Activated gamma-delta T cell treated with anti-CD3 and anti-CD28 coated beads, Interleukin-2, amount 50 U/mL, for 16 hours (primary cell): ENCODE results near the gene DNAJC15.

Experiments
- DNase-seq: peaks from one replicate; pipeline ENCODE4 v3.0.0-alpha.2; 2020; ENCODE audit warnings: low read depth

DNAJC15 gene

DNA sequence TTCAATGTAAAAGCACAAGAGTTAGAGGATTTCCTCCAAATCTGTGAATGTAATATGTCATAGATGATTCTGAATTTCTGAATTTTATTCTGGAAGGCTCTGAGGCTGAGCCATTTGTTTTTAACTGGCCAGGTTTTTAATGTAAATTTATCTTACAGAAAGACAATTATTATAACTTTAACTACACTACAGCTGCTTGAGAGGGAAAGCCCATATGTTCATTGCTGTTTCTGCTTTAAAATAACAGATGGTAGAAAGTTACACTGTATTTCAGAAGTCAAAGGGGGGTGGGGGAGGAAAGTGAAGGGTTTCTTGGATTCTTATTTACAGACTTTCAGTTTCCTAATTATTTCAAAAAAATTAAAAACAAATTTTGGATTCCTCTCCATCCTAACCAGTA, 62.8 kb downstream of the DNAJC15 start:
- DNase-seq, result no peak

DNA sequence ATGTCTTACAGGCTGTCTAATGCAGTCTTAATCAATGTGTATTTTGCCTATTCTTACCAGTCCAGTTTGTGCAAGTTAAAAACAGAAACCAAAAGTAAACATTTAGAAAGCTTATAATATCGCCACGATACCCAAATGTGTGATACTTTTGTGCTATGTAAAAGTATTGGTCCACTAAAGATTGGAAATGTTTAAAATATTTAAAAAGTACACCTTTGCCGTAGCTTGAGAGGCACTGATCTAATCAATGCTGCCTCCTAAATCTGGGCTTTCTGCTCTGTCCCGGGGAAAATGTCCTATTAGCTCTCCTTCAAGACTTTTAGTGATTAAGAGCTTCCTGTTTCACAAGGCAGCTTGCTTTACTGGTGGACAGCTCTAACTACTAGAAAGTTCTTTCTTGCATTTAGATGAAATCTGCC, 64.7 kb downstream of the DNAJC15 start:
- no peak for DNase-seq

DNA sequence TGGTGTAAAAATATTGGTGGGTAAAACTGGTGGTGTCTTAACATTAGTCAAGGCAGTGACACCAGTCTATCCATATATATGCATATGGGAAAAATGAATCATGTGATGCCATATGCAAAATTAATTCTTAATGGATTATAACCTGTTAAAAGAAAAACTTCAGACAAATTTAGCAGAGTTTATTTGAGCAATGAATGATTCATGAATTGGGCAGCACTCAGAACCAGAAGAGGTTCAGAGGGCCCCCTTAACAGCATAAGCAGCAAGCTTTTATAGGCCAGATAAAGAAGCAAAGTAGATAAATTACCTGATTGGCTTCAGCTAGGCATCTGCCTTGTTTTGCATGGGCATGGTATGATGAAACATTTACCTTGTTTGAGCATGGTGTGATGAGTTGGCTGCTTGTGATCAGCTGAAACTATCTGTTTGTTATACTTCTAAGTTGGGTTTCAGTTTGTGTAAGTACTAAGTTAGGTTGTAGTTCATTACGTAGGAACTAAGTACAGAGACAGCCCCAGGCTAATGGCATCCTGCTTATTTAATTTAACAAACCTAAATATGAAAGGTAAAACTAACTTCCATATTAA, 66.6 kb downstream of the DNAJC15 start:
- no peak for DNase-seq

DNA sequence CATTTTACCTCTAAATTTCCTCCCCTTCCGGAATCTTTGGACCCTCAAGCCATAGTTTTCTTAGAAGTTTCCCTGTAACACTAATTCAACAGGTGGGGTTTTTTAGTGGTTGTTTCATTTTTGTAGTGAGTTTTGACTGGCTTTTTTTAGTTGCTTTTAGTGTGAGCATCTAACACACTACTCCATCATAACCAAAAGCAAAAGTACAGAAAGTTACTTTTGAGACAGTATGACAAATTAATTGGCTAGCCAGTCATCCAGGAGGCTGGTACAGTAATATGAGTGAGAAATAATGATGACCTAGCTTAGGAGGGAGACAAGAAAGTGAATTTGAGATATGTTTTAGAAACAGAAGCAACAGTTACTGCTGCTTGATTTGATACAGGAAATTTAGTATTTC, 71.5 kb downstream of the DNAJC15 start:
- no peak for DNase-seq

DNA sequence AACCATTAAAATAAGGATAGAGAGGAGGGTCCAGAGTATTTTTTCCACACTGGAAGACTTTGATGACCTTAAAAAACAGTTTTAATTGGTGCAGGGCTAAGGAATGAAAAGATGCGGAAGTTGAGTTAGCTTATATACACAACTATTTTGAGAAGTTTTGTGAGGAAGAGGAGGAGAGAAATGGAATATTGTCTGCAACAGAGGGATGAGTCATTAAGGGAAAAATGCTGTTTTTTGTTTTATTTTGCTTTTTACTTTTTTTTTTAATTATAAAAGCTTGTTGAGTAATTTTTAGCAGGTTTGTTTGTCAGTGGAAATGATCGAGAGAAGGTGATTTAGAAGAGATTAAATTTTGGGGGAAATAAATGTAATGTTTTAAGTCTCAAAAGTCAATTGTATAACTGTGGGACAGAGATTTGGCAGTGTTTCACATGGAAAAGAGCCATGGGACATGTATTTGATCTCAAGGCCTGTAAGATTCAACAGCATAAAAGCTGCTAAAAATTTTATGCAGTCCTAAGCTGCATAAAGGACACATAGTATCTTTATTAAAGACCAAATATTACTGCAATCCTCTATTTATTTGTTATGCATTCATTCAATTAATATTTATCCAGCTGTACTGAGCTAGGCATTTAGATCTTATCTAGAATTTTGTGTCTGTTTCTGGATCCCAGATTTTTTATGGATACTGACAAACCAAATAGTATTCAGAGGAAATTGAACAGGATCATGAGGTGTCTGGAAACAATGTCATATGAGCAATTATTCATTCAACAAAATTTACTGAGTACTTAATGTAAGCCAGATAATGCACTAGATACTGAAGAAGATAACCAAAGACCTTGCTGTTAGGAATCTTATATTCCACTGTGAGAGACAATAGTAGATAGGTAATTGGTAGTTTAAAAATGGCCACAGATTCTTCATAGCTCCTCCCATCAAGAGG, 72.7 kb downstream of the DNAJC15 start:
- DNase-seq, result no peak

DNA sequence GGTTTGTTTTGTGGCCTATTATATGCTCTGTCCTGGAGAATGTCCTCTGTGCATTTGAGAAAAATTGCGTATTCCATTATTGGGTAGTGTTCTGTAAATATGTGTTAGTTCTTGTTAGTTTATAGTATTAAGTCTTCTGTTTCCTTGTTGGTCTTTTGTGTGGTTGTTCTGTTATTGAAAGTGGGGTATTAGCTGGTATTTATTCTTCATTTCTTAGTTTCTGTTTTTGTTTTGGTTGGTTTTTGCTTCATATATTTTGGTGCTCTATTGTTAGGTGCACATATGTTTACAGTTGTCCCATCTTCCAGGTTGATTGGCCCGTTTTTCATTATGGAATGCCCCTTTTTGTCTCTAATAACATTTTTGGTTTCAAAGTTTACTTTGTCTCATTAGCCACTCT, 77.3 kb downstream of the DNAJC15 start:
- DNase-seq, result no peak

DNA sequence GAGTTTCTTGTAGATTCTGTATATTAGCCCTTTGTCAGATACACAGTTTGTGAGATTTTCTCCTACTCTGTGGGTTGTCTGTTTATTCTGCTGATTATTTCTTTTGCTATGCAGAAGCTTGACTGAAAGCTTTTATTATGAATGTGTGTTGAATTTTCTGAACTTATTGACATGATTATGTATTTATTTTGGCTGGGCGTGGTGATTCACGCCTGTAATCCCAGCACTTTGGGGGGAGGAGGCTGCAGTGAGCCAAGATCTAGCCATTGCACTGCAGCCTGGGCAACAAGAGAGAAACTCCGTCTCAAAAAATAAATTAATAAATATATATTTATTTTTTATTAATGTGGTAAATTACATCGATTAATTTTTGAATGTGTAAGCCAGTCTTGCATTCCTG, 78.9 kb downstream of the DNAJC15 start:
- DNase-seq, result no peak

DNA sequence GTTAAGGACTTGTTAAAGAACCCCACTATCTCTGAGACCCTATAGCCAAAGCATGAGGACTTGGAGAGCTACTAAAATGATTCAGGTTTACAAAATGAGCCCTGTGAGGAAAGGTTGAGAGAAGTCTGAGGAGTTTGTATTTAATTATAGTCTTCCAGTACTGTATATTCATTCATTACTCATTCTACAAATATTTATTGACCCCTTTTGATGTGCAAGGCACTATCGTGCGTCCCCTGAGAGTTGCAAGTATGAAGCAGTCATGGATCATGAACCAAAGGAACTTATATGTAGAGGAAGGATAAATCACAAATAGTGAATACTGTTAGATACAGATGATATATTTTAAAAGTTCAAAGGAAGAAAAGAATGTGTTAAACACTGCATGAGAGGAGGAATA, 84.4 kb downstream of the DNAJC15 start:
- DNase-seq, result no peak

DNA sequence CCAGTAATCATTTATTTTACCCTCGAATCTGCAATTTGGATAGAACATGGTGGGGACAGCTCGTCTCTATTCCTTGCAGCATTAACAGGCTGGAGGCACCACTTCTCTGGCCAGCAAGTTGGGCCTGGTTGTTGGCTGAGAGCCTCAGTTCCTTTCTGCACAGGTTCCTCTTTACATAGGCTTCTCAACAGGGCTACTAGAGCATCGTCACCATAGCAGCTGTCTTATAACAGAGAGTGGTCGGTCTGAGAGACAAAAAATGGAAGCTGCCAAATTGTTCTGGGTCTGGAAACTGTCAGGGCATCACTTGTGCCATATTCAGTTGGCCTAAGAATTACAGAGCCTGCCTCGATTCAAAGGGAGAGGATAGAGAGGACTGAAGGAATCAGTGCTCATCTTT, 86.7 kb downstream of the DNAJC15 start:
- DNase-seq, result no peak

DNA sequence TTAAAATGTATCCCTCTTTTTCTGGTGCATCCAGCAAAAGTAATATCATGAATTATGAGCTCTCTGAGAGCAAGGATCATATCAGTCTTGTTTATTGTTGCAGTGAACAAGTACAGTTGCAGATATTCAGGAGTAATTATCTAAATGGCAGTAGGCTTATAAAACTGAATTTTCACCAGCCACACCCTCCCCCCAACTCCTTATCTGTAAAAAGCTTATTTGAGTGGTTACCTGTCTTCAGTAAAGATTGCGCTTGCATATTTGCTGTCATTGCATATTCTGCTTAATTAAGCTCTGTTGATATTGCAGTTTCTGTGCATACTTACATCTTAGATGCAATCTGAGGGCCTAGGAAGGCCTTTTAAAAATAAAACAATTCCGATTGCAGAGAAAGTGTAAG, 87.3 kb downstream of the DNAJC15 start:
- no peak for DNase-seq

DNA sequence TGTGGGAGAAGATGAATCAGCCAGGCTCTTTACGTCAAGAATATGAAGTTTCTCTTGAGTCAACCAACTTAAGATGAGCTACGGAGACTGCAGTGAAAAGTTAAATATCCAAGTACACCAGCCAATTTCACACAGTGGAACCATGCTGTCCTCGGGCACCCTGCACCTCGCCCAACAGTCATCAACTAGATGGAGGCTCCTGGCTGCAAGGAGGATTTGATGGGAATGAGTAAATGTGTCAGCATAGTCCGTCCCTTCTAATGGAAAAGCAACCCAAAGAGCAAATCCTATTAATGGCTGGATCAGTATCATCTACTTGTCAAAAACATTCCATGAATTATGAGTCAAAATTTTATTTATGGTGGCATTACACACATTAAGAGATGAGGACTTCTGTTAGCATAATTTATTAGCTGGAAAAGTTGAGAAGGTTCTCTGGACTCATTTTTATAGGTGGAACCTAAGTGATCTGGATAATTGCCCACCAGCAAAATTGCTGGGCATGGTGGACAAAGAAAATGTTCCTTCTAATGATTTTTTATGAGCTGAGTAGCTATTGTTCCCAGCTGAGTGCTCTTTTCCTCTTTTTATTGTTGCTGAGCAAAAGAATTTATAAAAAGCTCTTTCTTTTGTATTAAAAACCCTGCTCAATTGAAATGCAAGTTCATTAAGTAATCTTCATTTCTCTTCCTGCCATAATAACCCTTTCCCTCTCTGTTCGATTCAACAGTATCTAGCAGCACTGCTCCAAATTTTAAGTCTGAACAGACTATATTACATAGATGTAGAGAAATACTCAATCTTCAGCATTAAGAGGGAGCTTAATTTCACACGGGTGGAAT, 88.4 kb downstream of the DNAJC15 start:
- no peak for DNase-seq

DNA sequence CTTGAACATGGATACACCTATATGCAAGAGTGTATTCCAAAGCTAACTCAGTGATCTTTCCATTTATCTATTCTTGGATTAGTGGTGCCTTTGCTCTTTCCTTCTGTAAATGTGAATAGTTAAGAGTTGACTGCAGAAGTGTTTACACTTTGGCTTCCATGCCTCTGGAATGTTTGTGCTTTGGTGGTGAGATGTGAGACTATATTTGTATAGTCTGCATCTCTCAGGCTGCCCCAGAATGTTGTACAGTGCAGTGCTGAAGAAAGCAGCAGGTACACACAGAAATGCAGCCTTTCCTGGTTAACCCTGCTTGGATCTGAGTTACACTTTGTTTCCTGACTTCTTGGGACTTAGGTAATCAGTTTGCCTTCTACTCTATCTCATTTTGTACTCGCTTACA, 90.2 kb downstream of the DNAJC15 start:
- DNase-seq, result no peak

DNA sequence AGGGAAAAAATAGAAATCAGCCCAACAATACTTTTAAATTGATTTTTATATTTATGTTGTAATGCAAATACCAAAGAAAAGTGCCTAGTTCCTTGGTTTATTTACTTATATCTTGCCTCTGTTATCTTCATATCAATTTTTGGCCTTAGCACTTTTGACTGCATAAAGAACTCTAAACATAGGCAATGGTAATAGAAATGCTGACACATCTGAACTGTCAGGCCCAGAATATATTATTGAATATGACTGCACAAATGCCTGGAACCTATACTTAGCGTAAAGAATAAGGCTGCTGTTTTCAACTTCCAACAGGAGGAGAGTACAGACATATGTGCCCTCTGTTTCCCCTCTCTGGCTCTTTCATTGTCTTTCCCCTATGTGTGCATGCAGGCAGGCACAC, 91.1 kb downstream of the DNAJC15 start:
- no peak for DNase-seq

DNA sequence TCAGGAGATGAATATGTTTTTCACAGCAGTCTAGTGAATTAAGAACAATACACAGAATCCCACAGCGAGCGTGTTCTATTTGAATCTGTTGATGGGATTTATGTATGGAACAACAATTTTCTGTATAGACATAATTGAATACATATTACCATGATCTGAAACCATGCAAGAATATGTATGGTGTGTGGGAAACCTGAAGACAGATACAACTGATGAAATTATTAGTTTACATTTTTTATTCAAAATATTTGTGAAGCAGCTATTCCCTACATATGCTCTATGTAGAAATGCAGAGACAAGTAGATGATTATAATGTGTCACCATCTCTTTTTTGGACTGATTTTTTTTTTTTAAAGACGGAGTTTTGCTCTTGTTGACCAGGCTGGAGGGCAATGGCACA, 91.8 kb downstream of the DNAJC15 start:
- no peak for DNase-seq

DNA sequence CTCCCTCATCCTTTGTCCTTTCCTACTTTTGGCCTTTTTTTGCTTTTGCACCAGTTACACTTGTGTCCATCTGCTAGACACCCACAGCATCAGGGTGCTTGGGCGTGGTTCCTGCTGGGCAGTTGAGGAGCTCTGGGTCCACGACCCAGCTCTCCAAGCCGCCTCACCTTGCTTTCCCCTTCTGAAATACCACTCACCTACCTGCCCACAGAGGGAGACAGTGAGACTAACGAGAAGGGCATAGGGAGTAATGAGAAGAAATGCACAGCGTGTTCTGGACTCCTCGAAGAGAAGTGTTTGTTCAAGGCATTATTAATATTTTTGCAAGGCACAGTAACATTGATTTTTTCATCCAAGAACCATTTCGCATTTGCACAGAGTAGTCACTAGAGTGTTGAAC, 92.9 kb downstream of the DNAJC15 start:
- no peak for DNase-seq

DNA sequence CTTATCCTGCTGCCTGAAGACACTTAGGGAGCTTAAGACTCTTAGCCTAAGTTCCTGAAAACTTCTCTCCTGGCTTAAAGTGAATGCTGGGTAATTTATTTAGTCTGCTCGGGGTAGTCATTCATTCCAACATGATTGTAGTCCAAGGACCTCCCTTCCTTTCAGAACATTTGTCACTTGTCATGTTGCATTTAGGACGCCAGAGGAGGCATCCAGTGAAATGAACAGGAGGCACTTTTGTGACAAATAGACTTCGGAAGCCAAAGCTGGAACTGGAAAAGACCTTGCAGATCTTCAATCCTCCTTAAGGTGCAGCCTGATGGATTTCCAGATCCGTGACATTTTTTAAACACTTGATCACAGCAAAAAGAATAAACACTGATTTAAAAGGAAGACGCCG, 95.1 kb downstream of the DNAJC15 start:
- no peak for DNase-seq

DNA sequence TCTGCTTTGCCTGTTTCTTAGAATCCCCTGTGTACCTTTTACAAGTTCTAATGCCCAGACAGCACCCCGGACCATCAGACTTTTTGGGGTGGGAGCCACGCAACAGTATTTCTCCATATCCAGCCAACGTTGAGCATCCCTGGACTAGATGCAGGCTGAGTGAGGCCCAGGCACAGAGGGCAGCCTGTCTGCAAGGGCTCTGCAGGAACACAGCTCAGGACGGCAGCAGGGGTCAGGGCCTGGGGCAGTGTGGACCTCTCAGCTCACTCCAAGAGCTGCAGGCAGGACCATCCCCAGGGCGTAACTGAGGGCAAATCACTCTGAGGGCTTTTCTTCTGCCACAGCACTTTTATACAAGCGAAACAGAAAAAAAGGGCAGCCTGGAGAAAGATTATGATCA, 95.8 kb downstream of the DNAJC15 start:
- no peak for DNase-seq

DNA sequence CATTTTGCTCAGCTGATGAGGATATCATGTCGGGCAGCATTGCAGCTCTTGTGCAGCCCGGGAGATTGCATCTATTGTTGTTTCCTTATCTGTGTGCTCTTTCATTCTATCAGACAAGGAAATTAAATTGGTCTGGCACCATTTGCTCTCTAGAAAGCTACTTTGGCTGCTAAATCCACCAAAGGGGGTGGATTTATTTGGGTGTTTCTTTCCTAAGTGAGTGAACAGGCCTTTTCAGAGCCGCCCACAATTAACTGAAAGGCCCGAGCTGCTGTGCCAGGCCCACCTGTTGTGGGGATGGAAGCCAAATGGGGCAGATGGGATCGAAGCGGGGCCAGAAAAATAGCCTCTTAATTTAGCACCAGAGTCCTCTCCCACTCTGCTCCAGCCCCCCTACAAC, 99.4 kb downstream of the DNAJC15 start:
- DNase-seq, result no peak

DNA sequence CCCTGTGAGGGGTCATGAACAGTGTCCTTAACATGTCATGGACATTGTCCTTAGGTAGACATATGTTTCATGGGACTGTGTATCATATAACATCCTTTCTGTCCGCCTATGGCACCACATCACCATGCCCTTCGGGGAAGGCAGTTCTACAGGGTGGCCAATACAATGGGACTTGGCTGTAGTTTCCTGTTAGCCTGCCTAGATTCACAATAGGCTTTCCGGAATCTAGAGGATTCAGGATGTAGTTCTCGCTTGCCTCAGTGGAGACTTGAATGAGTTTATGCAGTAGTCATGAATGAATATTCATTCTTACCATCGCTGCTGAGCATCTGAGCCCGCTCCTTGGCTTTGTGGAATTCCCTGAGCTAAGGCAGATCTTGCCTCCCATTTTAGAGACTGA, 100.5 kb downstream of the DNAJC15 start:
- DNase-seq, result no peak

DNA sequence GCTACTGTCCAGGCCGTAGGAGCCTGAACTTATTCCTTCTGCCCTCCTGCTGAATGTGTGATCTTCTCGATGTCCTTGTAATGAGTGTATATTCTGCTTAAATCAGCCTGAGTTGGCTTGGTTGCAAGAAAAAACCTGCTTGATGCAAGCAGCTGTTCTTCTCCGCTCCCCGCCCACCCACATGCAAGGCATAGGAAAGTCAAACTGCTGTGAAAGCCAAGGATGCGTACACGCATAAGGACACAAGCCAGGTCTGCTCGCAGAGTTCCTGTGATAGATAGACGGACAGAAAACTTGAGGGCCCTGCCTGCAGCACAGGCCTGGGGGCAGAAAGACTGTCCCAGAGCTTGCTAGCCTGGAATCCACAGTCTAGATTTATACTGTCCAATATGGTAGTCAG, 101.1 kb downstream of the DNAJC15 start:
- DNase-seq, result no peak

DNA sequence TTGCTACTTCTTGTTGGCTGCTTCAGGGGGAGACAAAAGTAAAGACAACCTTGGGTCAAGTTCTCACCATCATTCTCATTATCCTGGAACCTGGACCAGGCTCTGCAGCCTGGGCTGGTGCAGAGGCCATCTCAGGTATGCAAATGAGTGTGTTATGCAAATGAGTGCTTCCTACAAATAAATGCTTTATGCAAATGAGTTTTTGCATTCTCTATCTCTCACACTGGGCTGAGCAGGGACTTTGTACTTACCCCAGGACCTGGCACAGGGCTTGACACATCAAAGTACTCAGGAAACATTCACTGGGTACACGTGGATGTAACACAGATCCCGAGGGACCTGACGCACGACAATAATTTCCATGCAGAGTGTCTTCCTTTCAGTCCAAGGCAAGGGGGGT, 103.0 kb downstream of the DNAJC15 start:
- DNase-seq, result no peak

DNA sequence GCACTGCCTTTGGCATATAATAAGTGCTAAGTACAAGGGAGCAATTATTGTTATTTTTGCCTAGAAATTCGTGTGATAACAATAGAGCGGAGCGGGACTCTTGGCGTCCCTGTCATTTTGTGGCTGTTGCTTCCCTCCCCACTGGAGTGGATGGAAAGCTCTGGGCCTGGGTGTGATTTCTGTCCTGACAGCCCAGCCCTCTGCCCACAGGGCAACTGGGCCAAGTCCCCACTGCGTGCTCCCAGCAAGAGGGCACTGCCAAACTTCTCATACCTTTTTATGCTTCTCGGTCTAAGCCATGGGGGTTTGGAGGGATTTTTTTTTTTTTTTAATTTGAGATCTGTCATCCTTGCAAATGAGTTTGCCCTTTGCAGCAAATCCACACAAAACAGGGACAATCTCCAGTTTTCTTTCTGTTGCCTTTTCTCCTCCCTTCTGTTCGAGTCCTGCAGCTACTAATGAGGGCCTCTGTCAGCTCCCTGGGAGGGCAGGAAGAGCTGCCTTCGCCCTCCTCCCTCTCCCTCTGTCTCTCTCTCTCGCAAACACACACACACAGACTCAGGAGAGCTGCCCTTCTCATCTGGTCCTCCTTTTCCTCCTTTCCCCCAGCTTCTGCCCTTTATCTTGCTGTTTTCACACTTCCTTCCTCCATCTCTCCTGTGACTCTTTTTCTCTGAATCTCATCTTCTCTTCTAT, 103.9 kb downstream of the DNAJC15 start:
- DNase-seq, result no peak
